Astrocyte (in vitro differentiated cells and primary cell): Measurements from ENCODE around the gene HOXD10.

Source experiments
- CTCF ChIP-seq: IDR thresholded peaks from 2 replicates; pipeline ENCODE4 v1.5.1; 2011; ENCODE audit warnings: low read depth, mild to moderate bottlenecking, inconsistent platforms, low read length, moderate library complexity; ENCODE audit not compliant: insufficient read depth
- EZH2 ChIP-seq: IDR thresholded peaks from 2 replicates; pipeline ENCODE4 v1.6.1; 2012; ENCODE audit warnings: mild to moderate bottlenecking, low read length, inconsistent platforms; ENCODE audit not compliant: insufficient read depth

GRCh38 chr2:176158186-176158591 is 41.6 kb downstream of the HOXD10 start:
- TF ChIP-seq CTCF (no peak), EZH2 (no peak)
